Fibroblast of skin of right quadriceps (primary cell): ENCODE data around the gene TRNAU1AP.
"Not testable (repeated sequence)": the region's sequence is repeated elsewhere in the genome, so short reads cannot be mapped to it uniquely, and the experiment has no call there.

Source experiments
- DNase-seq: peaks from one replicate; pipeline ENCODE4 v3.0.0-alpha.2; 2013

The TRNAU1AP gene

GRCh38 chr1:28552758-28553663, at the start of gene TRNAU1AP:
Gene TRNAU1AP (plus strand): TSS chr1:28553085. CDS start chr1:28553111, 26 bp downstream.
- DNase-seq = peak; percentile 95

GRCh38 chr1:28503117-28503516, 49.8 kb upstream of the TRNAU1AP start:
- no peak for DNase-seq

GRCh38 chr1:28505406-28506187, 47.3 kb upstream of the TRNAU1AP start, which contains the start of gene RCC1:
Gene RCC1 (plus strand): TSS chr1:28506043. CDS start chr1:28529867, 23,824 bp downstream.
- DNase-seq = peak; percentile 99

- no peak for DNase-seq
Measured at GRCh38 chr1:28506907-28507246, 46.0 kb upstream of the TRNAU1AP start.

- DNase-seq = peak; percentile 15
Measured at GRCh38 chr1:28507247-28507645, 45.6 kb upstream of the TRNAU1AP start.

GRCh38 chr1:28507646-28508434, 45.0 kb upstream of the TRNAU1AP start:
- DNase-seq = no peak

- DNase-seq = peak; percentile 30
Measured at GRCh38 chr1:28508435-28508754, 44.5 kb upstream of the TRNAU1AP start.

- DNase-seq = peak; percentile 33
Measured at GRCh38 chr1:28509705-28510272, 43.1 kb upstream of the TRNAU1AP start.

GRCh38 chr1:28510273-28510969, 42.5 kb upstream of the TRNAU1AP start:
- peak; percentile 58 for DNase-seq

- peak; percentile 62 for DNase-seq
Measured at GRCh38 chr1:28510970-28511440, 41.9 kb upstream of the TRNAU1AP start.

GRCh38 chr1:28512058-28512611, 40.8 kb upstream of the TRNAU1AP start:
- DNase-seq = peak; percentile 41

- DNase-seq = peak; percentile 42
Measured at GRCh38 chr1:28514445-28514933, 38.4 kb upstream of the TRNAU1AP start.

- no peak for DNase-seq
Measured at GRCh38 chr1:28516518-28516956, 36.3 kb upstream of the TRNAU1AP start.

- no peak for DNase-seq
Measured at GRCh38 chr1:28517649-28517999, 35.3 kb upstream of the TRNAU1AP start.

- DNase-seq = peak; percentile 88
Measured at GRCh38 chr1:28518000-28518744, 34.7 kb upstream of the TRNAU1AP start.

- peak; percentile 8 for DNase-seq
Measured at GRCh38 chr1:28518745-28519341, 34.0 kb upstream of the TRNAU1AP start.

GRCh38 chr1:28519946-28520725, 32.7 kb upstream of the TRNAU1AP start:
- DNase-seq = no peak

- not testable (repeated sequence) for DNase-seq
Measured at GRCh38 chr1:28520796-28521195, 32.1 kb upstream of the TRNAU1AP start.

GRCh38 chr1:28521502-28522164, 31.3 kb upstream of the TRNAU1AP start:
- no peak for DNase-seq
